Lung (tissue), 12 donors: ENCODE results near the gene CSNK1A1. TPM values are rescaled to one million over a fixed set of nuclear protein-coding genes. Genes with fewer than 3 reads are reported as not detected.

Experiments
- ATAC-seq: fragments of 200-7000 bp; cut with Tn5 transposase; one replicate; pipeline ENCODE4 v1.9.1; 2020; ENCODE audit warnings: moderate number of reproducible peaks; ENCODE audit not compliant: insufficient read depth, low FRiP score
- DNase-seq, 3 donors: peaks; one replicate each; pipeline ENCODE4 v3.0.0-alpha.2; 2013 to 2017
- H3K27ac ChIP-seq, 2 donors: one replicate each; pipeline ENCODE4 v1.5.1; 2013; ENCODE audit warnings: mild to moderate bottlenecking in 2 of 2, moderate library complexity in 2 of 2, control low read depth in 1 of 2, inconsistent platforms in 1 of 2, low read depth in 1 of 2, low read length in 1 of 2
- H3K27me3 ChIP-seq, 3 donors: one replicate each; pipeline ENCODE4 v1.5.1; 2013; ENCODE audit warnings: low read length in 2 of 3; ENCODE audit not compliant: control insufficient read depth in 3 of 3, insufficient read depth in 3 of 3
- H3K36me3 ChIP-seq, 4 donors: one replicate each; pipeline ENCODE4 v1.5.1; 2013; ENCODE audit warnings: low read length in 4 of 4, mild to moderate bottlenecking in 1 of 4, moderate library complexity in 1 of 4; ENCODE audit not compliant: control insufficient read depth in 4 of 4, insufficient read depth in 4 of 4
- H3K4me1 ChIP-seq, 5 donors: one replicate each; pipeline ENCODE4 v1.5.1; 2013; ENCODE audit warnings: low read length in 5 of 5, mild to moderate bottlenecking in 2 of 5, moderate library complexity in 1 of 5; ENCODE audit not compliant: control insufficient read depth in 5 of 5, insufficient read depth in 5 of 5
- H3K4me3 ChIP-seq: one replicate; pipeline ENCODE4 v1.5.1; 2013; ENCODE audit warnings: mild to moderate bottlenecking, control low read depth, moderate library complexity
- H3K9ac ChIP-seq, 2 donors: one replicate each; pipeline ENCODE4 v1.5.1; 2013; ENCODE audit warnings: low read length in 2 of 2, control low read depth in 1 of 2; ENCODE audit not compliant: insufficient read depth in 1 of 2
- H3K9me3 ChIP-seq, 4 donors: one replicate each; pipeline ENCODE4 v1.5.1; 2013; ENCODE audit warnings: low read length in 3 of 4, mild to moderate bottlenecking in 1 of 4, moderate library complexity in 1 of 4; ENCODE audit not compliant: control insufficient read depth in 4 of 4, insufficient read depth in 3 of 4
- CTCF ChIP-seq: IDR thresholded peaks from 2 replicates; pipeline ENCODE4 v1.5.1; 2012; ENCODE audit warnings: mild to moderate bottlenecking; ENCODE audit errors: control extremely low read depth, extremely low read depth
- WGBS, 2 donors: extraction: QIAGEN DNeasy Blood & Tissue Kit; methylation state at CpG; one replicate each; pipeline ENCODE4 v1.1.7; 2013; 5-methylcytosine and 5-hydroxymethylcytosine counted together
- polyA plus RNA-seq, 2 donors: library from polyadenylated mRNA; stranded (reverse); fragments of 200-250 nt; gene quantifications; one replicate each; pipeline ENCODE4 v1.2.1, GENCODE V29; 2013
- total RNA-seq, 2 donors: library from RNA; depleted of rRNA in 1 of 2; stranded (reverse); fragments of >200 nt in 1 of 2; gene quantifications; one replicate each; pipeline ENCODE4 v1.2.1, GENCODE V29; 2014 to 2021
- donor health status: control.
- donor health status: control.
- donor health status: Bipolar disorder and iron deficiency.
- donor health status: healthy.
- donor health status: DM: yes; HTN: yes; CAD: no.

CSNK1A1 gene
- total and polyA plus RNA-seq, 4 donors: 48.6 to 299 (median 193) TPM

GRCh38 chr5:149485655-149486615 is 65.3 kb downstream of the CSNK1A1 start:
- 32 to 46% methylated on average over 2 of the region's 2 CpGs for WGBS, 2 donors
- Histone ChIP-seq H3K9ac (peak overlapping the region in 1 of 2 donors; percentile 36), H3K4me1 (peaks cover 3 to 29% (median 15%) of the 10 kb centered on the region in 5 donors), H3K4me3 (no peak overlapping the region), H3K9me3 (no peaks in the 10 kb centered on the region), H3K27ac (peak overlapping the region; percentile 88 to 96), H3K36me3 (no peaks in the 10 kb centered on the region), H3K27me3 (no peaks in the 10 kb centered on the region)
- ATAC-seq: peak; percentile 71
- no peak for TF ChIP-seq CTCF
- DNase-seq: peak; percentile 85 to 93 (median 92)

GRCh38 chr5:149481485-149481884 is 69.8 kb downstream of the CSNK1A1 start:
- TF ChIP-seq CTCF: no peak
- H3K27me3 ChIP-seq: no peaks in the 10 kb centered on the region
- H3K4me3 ChIP-seq: no peak overlapping the region
- H3K9me3 ChIP-seq: no peaks in the 10 kb centered on the region
- WGBS, 2 donors: 93 to 94% methylated on average over 4 of the region's 4 CpGs
- no peak for DNase-seq
- no peaks in the 10 kb centered on the region for H3K36me3 ChIP-seq
- no peak overlapping the region for H3K9ac ChIP-seq
- peaks cover 0 to 16% (median 9%) of the 10 kb centered on the region in 5 donors for H3K4me1 ChIP-seq
- H3K27ac ChIP-seq: no peak overlapping the region
- no peak for ATAC-seq

GRCh38 chr5:149478761-149479160 is 72.5 kb downstream of the CSNK1A1 start:
- H3K36me3 ChIP-seq: no peaks in the 10 kb centered on the region
- no peak overlapping the region for H3K4me3 ChIP-seq
- no peaks in the 10 kb centered on the region for H3K27me3 ChIP-seq
- H3K9me3 ChIP-seq: no peaks in the 10 kb centered on the region
- no peak overlapping the region for H3K27ac ChIP-seq
- no peak overlapping the region for H3K9ac ChIP-seq
- no peak for TF ChIP-seq CTCF
- DNase-seq (no peak), ATAC-seq (no peak)
- 76 to 85% methylated on average over 3 of the region's 3 CpGs for WGBS, 2 donors
- peaks cover 0 to 3% (median 0%) of the 10 kb centered on the region in 5 donors for H3K4me1 ChIP-seq
